ENCODE measurements around the gene LAMA3.

DNA sequence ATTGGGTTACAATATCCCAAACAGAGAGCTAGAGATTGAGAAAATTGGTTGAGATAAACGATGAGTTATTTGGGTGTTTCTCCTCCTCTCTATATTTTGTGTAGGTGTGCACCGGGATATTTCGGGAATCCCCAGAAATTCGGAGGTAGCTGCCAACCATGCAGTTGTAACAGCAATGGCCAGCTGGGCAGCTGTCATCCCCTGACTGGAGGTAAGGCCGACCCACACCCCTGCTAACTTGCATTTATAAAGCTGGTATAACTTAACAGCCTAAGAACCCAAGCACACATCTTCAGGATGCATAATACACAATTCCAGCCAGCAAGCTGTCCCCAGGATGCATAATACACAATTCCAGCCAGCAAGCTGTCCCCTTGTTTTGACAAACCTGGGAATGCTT lies 200.7 kb downstream of the LAMA3 start:
- TF ChIP-seq, protein P1, sequence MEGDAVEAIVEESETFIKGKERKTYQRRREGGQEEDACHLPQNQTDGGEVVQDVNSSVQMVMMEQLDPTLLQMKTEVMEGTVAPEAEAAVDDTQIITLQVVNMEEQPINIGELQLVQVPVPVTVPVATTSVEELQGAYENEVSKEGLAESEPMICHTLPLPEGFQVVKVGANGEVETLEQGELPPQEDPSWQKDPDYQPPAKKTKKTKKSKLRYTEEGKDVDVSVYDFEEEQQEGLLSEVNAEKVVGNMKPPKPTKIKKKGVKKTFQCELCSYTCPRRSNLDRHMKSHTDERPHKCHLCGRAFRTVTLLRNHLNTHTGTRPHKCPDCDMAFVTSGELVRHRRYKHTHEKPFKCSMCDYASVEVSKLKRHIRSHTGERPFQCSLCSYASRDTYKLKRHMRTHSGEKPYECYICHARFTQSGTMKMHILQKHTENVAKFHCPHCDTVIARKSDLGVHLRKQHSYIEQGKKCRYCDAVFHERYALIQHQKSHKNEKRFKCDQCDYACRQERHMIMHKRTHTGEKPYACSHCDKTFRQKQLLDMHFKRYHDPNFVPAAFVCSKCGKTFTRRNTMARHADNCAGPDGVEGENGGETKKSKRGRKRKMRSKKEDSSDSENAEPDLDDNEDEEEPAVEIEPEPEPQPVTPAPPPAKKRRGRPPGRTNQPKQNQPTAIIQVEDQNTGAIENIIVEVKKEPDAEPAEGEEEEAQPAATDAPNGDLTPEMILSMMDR (IDR thresholded peaks at IDR 0.05): no peak
- TF ChIP-seq POLR2AphosphoS5 (IDR thresholded peaks at IDR 0.05; ENCODE audit: insufficient read depth in 1 of 2, low read depth in 1 of 2): no peak
- TF ChIP-seq POLR2A (IDR thresholded peaks at IDR 0.05): no peak
